Measurements from ENCODE around the gene COL13A1. TPM values are rescaled to one million over a fixed set of nuclear protein-coding genes. Genes with fewer than 3 reads are reported as not detected.

Gene COL13A1
- total RNA-seq, 3 donors from 2014 or later (not counting 1 experiment from before 2014, with no cell fraction given), result 5.2 to 22.0 (median 10.3) TPM

DNA sequence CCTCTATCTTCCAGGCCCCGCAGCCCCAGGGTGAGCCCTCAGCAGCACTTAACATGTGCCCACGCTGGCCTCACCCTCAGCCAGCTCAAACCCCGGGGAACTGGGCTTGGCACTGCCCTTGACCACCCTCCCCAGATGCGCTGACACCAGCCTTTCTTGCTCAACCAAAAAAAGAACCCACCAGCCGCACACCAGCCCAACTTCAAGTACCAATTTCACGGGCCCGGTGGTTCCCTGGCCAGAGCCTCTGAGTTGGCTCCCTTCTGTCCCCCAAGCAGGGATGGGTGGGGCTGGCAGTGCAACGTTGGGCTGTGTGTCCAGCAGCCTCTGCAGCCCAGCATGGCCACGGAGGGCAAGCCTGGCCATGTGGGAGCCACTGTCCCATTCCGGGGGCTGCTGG is 96.3 kb downstream of the COL13A1 start:
- no peaks in the 10 kb centered on the region for H3K27me3 ChIP-seq (ENCODE audit: control insufficient read depth, insufficient read depth, low read length)
- peaks cover 0 to 10% of the 10 kb centered on the region in 2 donors for H3K4me1 Mint-ChIP-seq
- no peak overlapping the region for H3K4me3 ChIP-seq (ENCODE audit: low read length)
- H3K36me3 ChIP-seq (ENCODE audit: control insufficient read depth, insufficient read depth, low read length), result no peaks in the 10 kb centered on the region
- intact Hi-C loops (cut with micrococcal nuclease), result no loop called here
- no peak for DNase-seq
- no peaks in the 10 kb centered on the region for H3K27me3 Mint-ChIP-seq (ENCODE audit: low read depth in 2 of 2)
- 87% methylated on average over 10 of the region's 10 CpGs for WGBS (ENCODE audit: insufficient coverage)
- no peak for ATAC-seq
- no peaks in the 10 kb centered on the region for H3K9me3 ChIP-seq (ENCODE audit: control insufficient read depth, insufficient read depth, low read length)
- H3K36me3 Mint-ChIP-seq, result no peaks in the 10 kb centered on the region
- no peak overlapping the region for H3K4me3 Mint-ChIP-seq
- H3K27ac Mint-ChIP-seq, result no peak overlapping the region
- H3K9me3 Mint-ChIP-seq, result no peaks in the 10 kb centered on the region
- H3K27ac ChIP-seq (ENCODE audit: low read length), result no peak overlapping the region
- TF ChIP-seq, protein P1, sequence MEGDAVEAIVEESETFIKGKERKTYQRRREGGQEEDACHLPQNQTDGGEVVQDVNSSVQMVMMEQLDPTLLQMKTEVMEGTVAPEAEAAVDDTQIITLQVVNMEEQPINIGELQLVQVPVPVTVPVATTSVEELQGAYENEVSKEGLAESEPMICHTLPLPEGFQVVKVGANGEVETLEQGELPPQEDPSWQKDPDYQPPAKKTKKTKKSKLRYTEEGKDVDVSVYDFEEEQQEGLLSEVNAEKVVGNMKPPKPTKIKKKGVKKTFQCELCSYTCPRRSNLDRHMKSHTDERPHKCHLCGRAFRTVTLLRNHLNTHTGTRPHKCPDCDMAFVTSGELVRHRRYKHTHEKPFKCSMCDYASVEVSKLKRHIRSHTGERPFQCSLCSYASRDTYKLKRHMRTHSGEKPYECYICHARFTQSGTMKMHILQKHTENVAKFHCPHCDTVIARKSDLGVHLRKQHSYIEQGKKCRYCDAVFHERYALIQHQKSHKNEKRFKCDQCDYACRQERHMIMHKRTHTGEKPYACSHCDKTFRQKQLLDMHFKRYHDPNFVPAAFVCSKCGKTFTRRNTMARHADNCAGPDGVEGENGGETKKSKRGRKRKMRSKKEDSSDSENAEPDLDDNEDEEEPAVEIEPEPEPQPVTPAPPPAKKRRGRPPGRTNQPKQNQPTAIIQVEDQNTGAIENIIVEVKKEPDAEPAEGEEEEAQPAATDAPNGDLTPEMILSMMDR (IDR thresholded peaks at IDR 0.05), result no peak
- no peaks in the 10 kb centered on the region for H3K4me1 ChIP-seq (ENCODE audit: control insufficient read depth, insufficient read depth, low read length)

DNA sequence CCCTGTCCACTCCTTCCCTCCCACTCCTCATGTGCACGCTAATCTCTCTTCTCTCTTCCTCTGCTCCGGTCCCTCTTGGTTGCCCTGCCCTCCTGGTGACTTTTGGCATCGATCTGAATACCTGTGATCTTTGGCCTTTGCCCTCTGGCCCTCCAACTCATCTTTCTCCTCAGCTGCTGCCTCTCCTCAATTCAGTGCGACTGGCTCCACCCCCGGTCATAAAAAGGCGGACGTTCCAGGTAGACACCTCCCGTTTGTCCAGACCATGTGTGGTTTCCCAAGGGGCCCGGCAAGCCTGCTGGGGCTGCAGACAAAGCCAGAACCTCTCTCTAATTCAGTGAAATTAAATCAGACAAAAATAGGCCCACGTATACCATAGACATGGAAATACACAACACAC is 96.8 kb downstream of the COL13A1 start:
- H3K27me3 Mint-ChIP-seq (ENCODE audit: low read depth in 2 of 2), result no peaks in the 10 kb centered on the region
- H3K36me3 Mint-ChIP-seq, result no peaks in the 10 kb centered on the region
- WGBS (ENCODE audit: insufficient coverage), result 81% methylated on average over 10 of the region's 10 CpGs
- TF ChIP-seq, protein P1 (IDR thresholded peaks at IDR 0.05), result no peak
- no peak overlapping the region for H3K4me3 Mint-ChIP-seq
- Histone ChIP-seq H3K4me1 (ENCODE audit: control insufficient read depth, insufficient read depth, low read length) (no peaks in the 10 kb centered on the region), H3K27ac (ENCODE audit: low read length) (no peak overlapping the region), H3K9me3 (ENCODE audit: control insufficient read depth, insufficient read depth, low read length) (no peaks in the 10 kb centered on the region), H3K4me3 (ENCODE audit: low read length) (no peak overlapping the region), H3K36me3 (ENCODE audit: control insufficient read depth, insufficient read depth, low read length) (no peaks in the 10 kb centered on the region), H3K27me3 (ENCODE audit: control insufficient read depth, insufficient read depth, low read length) (no peaks in the 10 kb centered on the region)
- ATAC-seq, result no peak
- intact Hi-C loops (cut with micrococcal nuclease), result no loop called here
- DNase-seq, result no peak
- H3K4me1 Mint-ChIP-seq, result peaks cover 0 to 10% of the 10 kb centered on the region in 2 donors
- H3K9me3 Mint-ChIP-seq, result no peaks in the 10 kb centered on the region
- H3K27ac Mint-ChIP-seq, result no peak overlapping the region

DNA sequence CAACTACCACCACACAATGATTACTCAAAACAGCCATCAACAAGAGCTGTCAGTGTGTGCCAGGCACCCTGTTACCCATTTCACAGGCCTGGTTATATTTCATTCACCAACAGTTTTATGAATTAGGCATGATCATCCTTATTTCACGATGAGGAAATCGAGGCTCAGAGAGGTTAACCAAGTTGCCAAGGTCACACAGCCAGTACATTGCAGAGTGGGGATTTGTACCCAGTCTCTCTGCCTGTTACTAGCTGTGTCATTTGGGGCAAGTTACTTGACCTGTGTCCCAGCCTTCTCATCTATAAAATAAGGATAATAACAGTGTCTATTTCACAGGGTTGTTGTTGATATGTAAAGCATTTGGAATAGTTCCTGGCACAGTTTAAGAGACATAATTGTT is 97.2 kb downstream of the COL13A1 start:
- H3K27me3 ChIP-seq (ENCODE audit: control insufficient read depth, insufficient read depth, low read length), result no peaks in the 10 kb centered on the region
- Mint-ChIP-seq H3K27ac (no peak overlapping the region), H3K9me3 (no peaks in the 10 kb centered on the region), H3K36me3 (no peaks in the 10 kb centered on the region), H3K4me1 (peaks cover 0 to 10% of the 10 kb centered on the region in 2 donors), H3K27me3 (ENCODE audit: low read depth in 2 of 2) (no peaks in the 10 kb centered on the region), H3K4me3 (no peak overlapping the region)
- no peaks in the 10 kb centered on the region for H3K9me3 ChIP-seq (ENCODE audit: control insufficient read depth, insufficient read depth, low read length)
- H3K27ac ChIP-seq (ENCODE audit: low read length), result no peak overlapping the region
- H3K36me3 ChIP-seq (ENCODE audit: control insufficient read depth, insufficient read depth, low read length), result no peaks in the 10 kb centered on the region
- DNase-seq (no peak), ATAC-seq (no peak)
- WGBS (ENCODE audit: insufficient coverage), result 90% methylated on average over 2 of the region's 2 CpGs
- TF ChIP-seq, protein P1 (IDR thresholded peaks at IDR 0.05), result no peak
- no peaks in the 10 kb centered on the region for H3K4me1 ChIP-seq (ENCODE audit: control insufficient read depth, insufficient read depth, low read length)
- H3K4me3 ChIP-seq (ENCODE audit: low read length), result no peak overlapping the region
- intact Hi-C loops (cut with micrococcal nuclease), result no loop called here

Measured in natural killer cell (primary cell).